Lower lobe of right lung (tissue), 2 donors: ENCODE results near the gene CD28. TPM values are rescaled to one million over a fixed set of nuclear protein-coding genes. Genes with fewer than 3 reads are reported as not detected.
A peak's percentile ranks its signal among the peaks of the same experiment; 100 is the strongest.

Experiments used
- ATAC-seq, 2 donors: fragments of 200-7000 bp; cut with Tn5 transposase; one replicate each; pipeline ENCODE4 v1.9.1; 2020 to 2022; ENCODE audit warnings: mild to moderate bottlenecking in 2 of 2, moderate library complexity in 2 of 2
- DNase-seq: peaks from one replicate; pipeline ENCODE4 v3.0.0-alpha.2; 2020
- H3K27ac ChIP-seq: fragments of 200-600 bp; one replicate; pipeline ENCODE4 v1.8.0; 2022
- H3K27me3 ChIP-seq: fragments of 200-600 bp; one replicate; pipeline ENCODE4 v1.8.0; 2022; ENCODE audit warnings: low read depth
- H3K36me3 ChIP-seq: fragments of 200-600 bp; one replicate; pipeline ENCODE4 v1.8.0; 2022; ENCODE audit warnings: mild to moderate bottlenecking
- H3K4me1 ChIP-seq: fragments of 200-600 bp; one replicate; pipeline ENCODE4 v1.8.0; 2022
- H3K4me3 ChIP-seq: fragments of 200-600 bp; one replicate; pipeline ENCODE4 v1.8.0; 2022; ENCODE audit warnings: mild to moderate bottlenecking
- H3K9me3 ChIP-seq: fragments of 200-600 bp; one replicate; pipeline ENCODE4 v1.8.0; 2022
- CTCF ChIP-seq: fragments of 200-600 bp; IDR thresholded peaks from one replicate; pipeline ENCODE4 v1.8.0; 2022; ENCODE audit warnings: antibody characterized with exemption, mild to moderate bottlenecking
- intact Hi-C: fragments of 100-400 bp; cut with DNase I; formaldehyde crosslinking; loops from one replicate; pipeline ENCODE4 v1.11.0; 2022
- total RNA-seq: library from RNA; stranded (reverse); fragmentation: NEBNext Ultra II Directional; extraction: Animal tissue kit (Norgen Biotek cat#: 25700); gene quantifications from one replicate; pipeline ENCODE4 v1.2.1, GENCODE V29; 2021
- donor health status: DM: no; HTN: yes; CAD: no; lungs with severe emphysema.

CD28 gene
- total RNA-seq, 1 donor from 2014 or later: 2.2 TPM

GRCh38 chr2:203737360-203737759, 30.9 kb downstream of the CD28 start:
- Histone ChIP-seq H3K9me3 (no peaks in the 10 kb centered on the region), H3K36me3 (no peaks in the 10 kb centered on the region), H3K27ac (no peak overlapping the region), H3K27me3 (no peaks in the 10 kb centered on the region), H3K4me3 (no peak overlapping the region), H3K4me1 (no peaks in the 10 kb centered on the region)
- no peak for ATAC-seq
- no peak for TF ChIP-seq CTCF
- DNase-seq: no peak
- intact Hi-C loops: no loop called here

- no peak for TF ChIP-seq CTCF
- Histone ChIP-seq H3K36me3 (no peaks in the 10 kb centered on the region), H3K4me3 (no peak overlapping the region), H3K27ac (no peak overlapping the region), H3K9me3 (no peaks in the 10 kb centered on the region), H3K4me1 (no peaks in the 10 kb centered on the region), H3K27me3 (no peaks in the 10 kb centered on the region)
- intact Hi-C loops: no loop called here
- no peak for ATAC-seq
- no peak for DNase-seq
Measured at GRCh38 chr2:203739351-203739750, 32.9 kb downstream of the CD28 start.

GRCh38 chr2:203740871-203741281, 34.4 kb downstream of the CD28 start:
- Histone ChIP-seq H3K27ac (no peak overlapping the region), H3K36me3 (no peaks in the 10 kb centered on the region), H3K9me3 (no peaks in the 10 kb centered on the region), H3K4me1 (no peaks in the 10 kb centered on the region), H3K4me3 (no peak overlapping the region), H3K27me3 (no peaks in the 10 kb centered on the region)
- ATAC-seq: peak in 1 of 2 donors; percentile 22
- TF ChIP-seq CTCF: no peak
- intact Hi-C loops: no loop called here
- DNase-seq: no peak

GRCh38 chr2:203741566-203741965, 35.1 kb downstream of the CD28 start:
- intact Hi-C loops: no loop called here
- ATAC-seq: no peak

GRCh38 chr2:203743441-203743981, 37.1 kb downstream of the CD28 start:
- H3K27ac ChIP-seq: no peak overlapping the region
- no peaks in the 10 kb centered on the region for H3K9me3 ChIP-seq
- DNase-seq (no peak), ATAC-seq (peak; percentile 42 to 60)
- no peak for TF ChIP-seq CTCF
- intact Hi-C loops: no loop called here
- no peak overlapping the region for H3K4me3 ChIP-seq
- no peaks in the 10 kb centered on the region for H3K36me3 ChIP-seq
- H3K27me3 ChIP-seq: no peaks in the 10 kb centered on the region
- no peaks in the 10 kb centered on the region for H3K4me1 ChIP-seq

More at GRCh38 chr2:203741566-203741965, 35.1 kb downstream of the CD28 start:
- Histone ChIP-seq H3K9me3 (no peaks in the 10 kb centered on the region), H3K4me1 (no peaks in the 10 kb centered on the region), H3K27ac (peak overlapping the region; percentile 3), H3K36me3 (no peaks in the 10 kb centered on the region), H3K27me3 (no peaks in the 10 kb centered on the region), H3K4me3 (no peak overlapping the region)
- DNase-seq: no peak
- no peak for TF ChIP-seq CTCF

- Histone ChIP-seq H3K4me1 (no peaks in the 10 kb centered on the region), H3K4me3 (no peak overlapping the region), H3K27me3 (no peaks in the 10 kb centered on the region), H3K27ac (no peak overlapping the region), H3K9me3 (no peaks in the 10 kb centered on the region), H3K36me3 (no peaks in the 10 kb centered on the region)
- intact Hi-C loops: no loop called here
- TF ChIP-seq CTCF: no peak
- ATAC-seq (no peak), DNase-seq (no peak)
Measured at GRCh38 chr2:203744091-203744490, 37.7 kb downstream of the CD28 start.
